HG03139 (cell line): ENCODE results near the gene CACNA1S.

Source experiments
- ATAC-seq: cut with Tn5 transposase; IDR thresholded peaks from one replicate; pipeline ENCODE4 v1.9.1; 2021; ENCODE audit not compliant: unreplicated experiment

Gene CACNA1S

GRCh38 chr1:201063145-201063544, 49.1 kb downstream of the CACNA1S start:
- ATAC-seq, result no peak

GRCh38 chr1:201062511-201063091, 49.6 kb downstream of the CACNA1S start:
- no peak for ATAC-seq

GRCh38 chr1:201061886-201062285, 50.3 kb downstream of the CACNA1S start:
- ATAC-seq, result no peak

GRCh38 chr1:201061049-201061448, 51.2 kb downstream of the CACNA1S start:
- ATAC-seq, result no peak

- no peak for ATAC-seq
Measured at GRCh38 chr1:201060586-201060985, 51.6 kb downstream of the CACNA1S start.

- ATAC-seq, result no peak
Measured at GRCh38 chr1:201059871-201060555, 52.2 kb downstream of the CACNA1S start.

- ATAC-seq, result no peak
Measured at GRCh38 chr1:201059401-201059800, 52.8 kb downstream of the CACNA1S start.

GRCh38 chr1:201054091-201054543, 58.1 kb downstream of the CACNA1S start:
- no peak for ATAC-seq

- ATAC-seq, result no peak
Measured at GRCh38 chr1:201053155-201053860, 58.9 kb downstream of the CACNA1S start.

- no peak for ATAC-seq
Measured at GRCh38 chr1:201051399-201051798, 60.8 kb downstream of the CACNA1S start.

- ATAC-seq, result no peak
Measured at GRCh38 chr1:201050515-201051277, 61.5 kb downstream of the CACNA1S start.

- ATAC-seq, result no peak
Measured at GRCh38 chr1:201049248-201049831, 62.9 kb downstream of the CACNA1S start.

- ATAC-seq, result no peak
Measured at GRCh38 chr1:201048521-201048920, 63.7 kb downstream of the CACNA1S start.

GRCh38 chr1:201044119-201044518, 68.1 kb downstream of the CACNA1S start:
- no peak for ATAC-seq

- ATAC-seq, result no peak
Measured at GRCh38 chr1:201042779-201043461, 69.3 kb downstream of the CACNA1S start.

- no peak for ATAC-seq
Measured at GRCh38 chr1:201041011-201041410, 71.2 kb downstream of the CACNA1S start.

- ATAC-seq, result no peak
Measured at GRCh38 chr1:201039876-201040275, 72.3 kb downstream of the CACNA1S start.

- no peak for ATAC-seq
Measured at GRCh38 chr1:201039418-201039817, 72.8 kb downstream of the CACNA1S start.

GRCh38 chr1:201038186-201038876, 73.9 kb downstream of the CACNA1S start:
- ATAC-seq, result no peak
